Esophagus muscularis mucosa (tissue), 4 donors: ENCODE data around the gene NDUFB3. TPM values are rescaled to one million over a fixed set of nuclear protein-coding genes. Genes with fewer than 3 reads are reported as not detected.

Experiments
- DNase-seq: peaks from one replicate; pipeline ENCODE4 v3.0.0-alpha.2; 2017; ENCODE audit errors: extremely low spot score
- H3K27ac ChIP-seq, 4 donors: fragments of 200-600 bp; sonication (generic); replicated peaks in 1 of 4; 1 replicate in 3 of 4; 2 replicates in 1 of 4; pipeline ENCODE4 v1.5.1; 2016 to 2019; ENCODE audit warnings: mild to moderate bottlenecking in 1 of 4
- H3K27me3 ChIP-seq, 4 donors: fragments of 200-600 bp; sonication (generic); one replicate each; pipeline versions ENCODE4 v1.5.1 to v1.6.0; 2016 to 2019
- H3K36me3 ChIP-seq, 4 donors: fragments of 200-600 bp; sonication (generic); one replicate each; pipeline ENCODE4 v1.5.1; 2016 to 2019
- H3K4me1 ChIP-seq, 4 donors: fragments of 200-600 bp; sonication (generic); one replicate each; pipeline ENCODE4 v1.5.1; 2016 to 2019
- H3K4me3 ChIP-seq, 4 donors: fragments of 200-600 bp; sonication (generic); 1 replicate in 2 of 4; 2 replicates in 2 of 4; pipeline ENCODE4 v1.5.1; 2016 to 2019; ENCODE audit warnings: mild to moderate bottlenecking in 4 of 4, moderate library complexity in 1 of 4
- H3K9me3 ChIP-seq, 4 donors: fragments of 200-600 bp; sonication (generic); 1 replicate in 3 of 4; 2 replicates in 1 of 4; pipeline ENCODE4 v1.5.1; 2016 to 2019
- CTCF ChIP-seq, 3 experiments: fragments of 200-600 bp in 2 of 3; fragments of 450-650 bp in 1 of 3; sonication (generic) in 2 of 3; IDR thresholded peaks; one replicate each; pipeline ENCODE4 v1.5.1; 2017 to 2019; ENCODE audit warnings: antibody characterized with exemption in 3 of 3, mild to moderate bottlenecking in 2 of 3, moderate library complexity in 1 of 3
- EP300 ChIP-seq: sonication (generic); formaldehyde crosslinking; IDR thresholded peaks from one replicate; pipeline ENCODE4 v1.6.1; 2017; ENCODE audit warnings: antibody characterized with exemption
- POLR2A ChIP-seq: fragments of 450-650 bp; IDR thresholded peaks from one replicate; pipeline ENCODE4 v1.6.1; 2017; ENCODE audit warnings: antibody characterized with exemption, moderate library complexity, mild to moderate bottlenecking, low read depth
- POLR2AphosphoS5 ChIP-seq, 2 donors: sonication (generic); formaldehyde crosslinking; IDR thresholded peaks; one replicate each; pipeline ENCODE4 v1.6.1; 2017; ENCODE audit warnings: antibody characterized with exemption in 2 of 2
- WGBS: methylation state at CpG from one replicate; pipeline ENCODE4 v1.1.5; 2018; 5-methylcytosine and 5-hydroxymethylcytosine counted together
- intact Hi-C: fragments of 100-400 bp; cut with DNase I; formaldehyde crosslinking; loops from one replicate; pipeline ENCODE4 v1.15.1; 2023
- total RNA-seq, 4 donors: library from RNA; depleted of rRNA; stranded (reverse); fragments of >200 nt; gene quantifications; one replicate each; pipeline versions ENCODE4 v1.1.0 to v1.2.1, GENCODE V29; 2016

NDUFB3 gene
- total RNA-seq, 4 donors from 2014 or later: 36.0 to 100 (median 47.6) TPM

GRCh38 chr2:201118121-201118960 lies 46.5 kb downstream of the NDUFB3 start:
- Histone ChIP-seq H3K27me3 (no peaks in the 10 kb centered on the region), H3K27ac (peak overlapping the region; percentile 96 to 100 (median 98)), H3K36me3 (peaks cover 0 to 13% (median 3%) of the 10 kb centered on the region in 4 donors), H3K4me1 (peaks cover 19 to 70% (median 57%) of the 10 kb centered on the region in 4 donors), H3K4me3 (peak overlapping the region; percentile 76 to 91 (median 86)), H3K9me3 (no peaks in the 10 kb centered on the region)
- WGBS: 5% methylated on average over 28 of the region's 48 CpGs
- intact Hi-C loops: loop anchor here (5.0 kb wide), 2 partner anchors 39 to 46 kb away; partner anchors contain the start of genes HYCC2 and NDUFB3
- peak; percentile 98 for DNase-seq
- TF ChIP-seq POLR2A (no peak), EP300 (no peak), CTCF (IDR thresholded peaks at IDR 0.05) (peak; percentile 42 to 55 (median 49)), POLR2AphosphoS5 (IDR thresholded peaks at IDR 0.05) (peak; percentile 79 to 86)

- TF ChIP-seq POLR2A (no peak), EP300 (no peak), POLR2AphosphoS5 (IDR thresholded peaks at IDR 0.05) (no peak)
- H3K4me3 ChIP-seq: peak overlapping the region; percentile 76 to 91 (median 86)
- 29% methylated on average over 8 of the region's 12 CpGs for WGBS
- H3K4me1 ChIP-seq: peaks cover 25 to 77% (median 65%) of the 10 kb centered on the region in 4 donors
- intact Hi-C loops: loop anchor here (5.0 kb wide), 2 partner anchors 38 to 47 kb away; partner anchors contain the start of genes HYCC2 and NDUFB3
- H3K27me3 ChIP-seq: no peaks in the 10 kb centered on the region
- peaks cover 0 to 14% (median 3%) of the 10 kb centered on the region in 4 donors for H3K36me3 ChIP-seq
- no peaks in the 10 kb centered on the region for H3K9me3 ChIP-seq
- no peak for DNase-seq
- H3K27ac ChIP-seq: peak overlapping the region; percentile 96 to 100 (median 98)
Measured at GRCh38 chr2:201118961-201119854, 47.4 kb downstream of the NDUFB3 start.

- no peak for DNase-seq
- H3K27ac ChIP-seq: peak overlapping the region; percentile 42 to 100 (median 98)
- intact Hi-C loops: no loop called here
- no peaks in the 10 kb centered on the region for H3K27me3 ChIP-seq
- H3K9me3 ChIP-seq: no peaks in the 10 kb centered on the region
- 100% methylated on average over 1 of the region's 1 CpG for WGBS
- H3K4me1 ChIP-seq: peaks cover 48 to 91% (median 83%) of the 10 kb centered on the region in 4 donors
- TF ChIP-seq POLR2A (no peak), EP300 (no peak), POLR2AphosphoS5 (IDR thresholded peaks at IDR 0.05) (no peak), CTCF (IDR thresholded peaks at IDR 0.05) (no peak)
- H3K36me3 ChIP-seq: peaks cover 0 to 14% (median 3%) of the 10 kb centered on the region in 4 donors
- peak overlapping the region in 3 of 4 donors; percentile 76 to 88 (median 84) for H3K4me3 ChIP-seq
Measured at GRCh38 chr2:201122276-201122675, 50.5 kb downstream of the NDUFB3 start.

GRCh38 chr2:201126308-201127151 lies 54.7 kb downstream of the NDUFB3 start:
- TF ChIP-seq POLR2A (no peak), CTCF (IDR thresholded peaks at IDR 0.05) (no peak), POLR2AphosphoS5 (IDR thresholded peaks at IDR 0.05) (peak in 1 of 2 donors; percentile 57), EP300 (no peak)

More at GRCh38 chr2:201126308-201127151, 54.7 kb downstream of the NDUFB3 start:
- Histone ChIP-seq H3K4me1 (peaks cover 91 to 100% (median 100%) of the 10 kb centered on the region in 4 donors), H3K27me3 (no peaks in the 10 kb centered on the region), H3K36me3 (peaks cover 0 to 19% (median 6%) of the 10 kb centered on the region in 4 donors), H3K27ac (peak overlapping the region; percentile 71 to 100 (median 88)), H3K4me3 (peak overlapping the region; percentile 21 to 45 (median 26)), H3K9me3 (no peaks in the 10 kb centered on the region)
- WGBS: 25% methylated on average over 9 of the region's 9 CpGs
- DNase-seq: no peak
- intact Hi-C loops: no loop called here
